ENCODE results near the gene PPP1R14B. TPM values are rescaled to one million over a fixed set of nuclear protein-coding genes. Genes with fewer than 3 reads are reported as not detected.

PPP1R14B gene
- total and polyA plus RNA-seq, 2 of the 13 experiments (the other 11 are each of a cell fraction or from before 2014, with no cell fraction given): 110 to 148 TPM

DNA sequence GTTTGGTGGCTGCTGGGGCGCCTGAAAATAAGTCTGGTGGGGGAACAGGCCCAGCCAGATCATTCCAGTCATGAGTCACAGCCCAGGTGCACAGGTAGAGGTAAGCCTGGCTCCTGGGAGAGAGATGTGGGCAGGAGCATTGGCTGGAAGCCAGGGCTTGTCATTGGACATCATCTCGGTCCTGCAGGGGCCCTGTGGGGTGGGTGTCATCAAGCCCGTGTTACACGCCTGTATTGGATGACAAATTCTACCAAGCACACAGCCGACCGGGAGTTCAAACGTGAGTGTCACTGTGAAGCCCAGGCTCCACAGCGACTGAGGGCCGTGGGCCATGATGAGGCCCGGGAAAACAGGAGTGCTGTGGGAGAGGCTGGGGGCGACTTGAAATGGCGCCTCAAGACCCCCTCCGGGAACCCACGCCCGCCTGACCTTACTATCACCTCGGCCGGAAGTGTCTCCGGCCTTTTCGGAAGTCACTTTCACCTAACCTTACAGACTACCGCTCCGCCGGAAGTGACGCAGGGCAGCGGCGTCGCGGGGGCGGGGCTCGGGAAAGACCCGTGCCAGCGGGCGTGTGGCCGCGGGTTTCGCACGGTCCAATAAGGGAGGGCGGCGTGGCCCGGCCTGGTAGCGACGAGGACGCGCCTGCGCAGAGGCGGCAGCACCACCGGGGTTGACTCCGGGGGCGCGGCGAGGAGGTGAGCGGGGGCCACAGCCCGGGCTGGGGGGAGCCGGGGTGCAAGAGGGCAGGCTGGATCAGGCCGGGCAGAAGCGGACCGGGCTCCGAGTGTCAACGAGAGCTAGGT is 6.1 kb downstream of the PPP1R14B start, which contains the start of gene FKBP2 (continued):
- TF ChIP-seq MBD4 (IDR thresholded peaks at IDR 0.05; ENCODE audit: borderline replicate concordance, low read length) (no peak), PAF1 (CRISPR knock-in tag; IDR thresholded peaks at IDR 0.05) (no peak), UBTF (CRISPR knock-in tag; IDR thresholded peaks at IDR 0.05) (peak; percentile 30; the same call in 1 of the 2 replicates), IRF1 (CRISPR knock-in tag; IDR thresholded peaks at IDR 0.05; ENCODE audit: low read depth) (no peak), ZNF616 (CRISPR knock-in tag; IDR thresholded peaks at IDR 0.05; ENCODE audit: low read depth) (no peak; the same call in 1 of the 2 replicates), CEBPG (CRISPR knock-in tag; IDR thresholded peaks at IDR 0.05) (peak; percentile 23; the same call in 1 of the 2 replicates), NFYB (CRISPR knock-in tag; IDR thresholded peaks at IDR 0.05) (peak; percentile 83), ZZZ3 (CRISPR knock-in tag; IDR thresholded peaks at IDR 0.05; ENCODE audit: borderline replicate concordance) (no peak), ZNF841 (CRISPR knock-in tag; IDR thresholded peaks at IDR 0.05; ENCODE audit: borderline replicate concordance) (no peak), ZNF7 (CRISPR knock-in tag; IDR thresholded peaks at IDR 0.05) (no peak), ZNF780A (CRISPR knock-in tag; IDR thresholded peaks at IDR 0.05) (no peak), ZFP36L1 (CRISPR knock-in tag; IDR thresholded peaks at IDR 0.05) (no peak; the same call in 1 of the 2 replicates), ZFP1 (CRISPR knock-in tag; IDR thresholded peaks at IDR 0.05) (no peak), MEIS2 (CRISPR knock-in tag; IDR thresholded peaks at IDR 0.05) (peak; percentile 42; the same call in 1 of the 2 replicates), SMAD3 (CRISPR knock-in tag; IDR thresholded peaks at IDR 0.05) (peak; percentile 35; the same call in 1 of the 2 replicates), SP4 (CRISPR knock-in tag; IDR thresholded peaks at IDR 0.05) (peak; percentile 86), ZBTB3 (CRISPR knock-in tag; IDR thresholded peaks at IDR 0.05; ENCODE audit: borderline replicate concordance, low read depth) (0 out of 2 replicates have a peak, but pooled peaks have one; percentile 51)
- TF ChIP-seq, protein P1, sequence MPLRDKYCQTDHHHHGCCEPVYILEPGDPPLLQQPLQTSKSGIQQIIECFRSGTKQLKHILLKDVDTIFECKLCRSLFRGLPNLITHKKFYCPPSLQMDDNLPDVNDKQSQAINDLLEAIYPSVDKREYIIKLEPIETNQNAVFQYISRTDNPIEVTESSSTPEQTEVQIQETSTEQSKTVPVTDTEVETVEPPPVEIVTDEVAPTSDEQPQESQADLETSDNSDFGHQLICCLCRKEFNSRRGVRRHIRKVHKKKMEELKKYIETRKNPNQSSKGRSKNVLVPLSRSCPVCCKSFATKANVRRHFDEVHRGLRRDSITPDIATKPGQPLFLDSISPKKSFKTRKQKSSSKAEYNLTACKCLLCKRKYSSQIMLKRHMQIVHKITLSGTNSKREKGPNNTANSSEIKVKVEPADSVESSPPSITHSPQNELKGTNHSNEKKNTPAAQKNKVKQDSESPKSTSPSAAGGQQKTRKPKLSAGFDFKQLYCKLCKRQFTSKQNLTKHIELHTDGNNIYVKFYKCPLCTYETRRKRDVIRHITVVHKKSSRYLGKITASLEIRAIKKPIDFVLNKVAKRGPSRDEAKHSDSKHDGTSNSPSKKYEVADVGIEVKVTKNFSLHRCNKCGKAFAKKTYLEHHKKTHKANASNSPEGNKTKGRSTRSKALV (CRISPR knock-in tag; IDR thresholded peaks at IDR 0.05): 0 out of 2 replicates have a peak, but pooled peaks have one; percentile 64
- TF ChIP-seq, protein P2, sequence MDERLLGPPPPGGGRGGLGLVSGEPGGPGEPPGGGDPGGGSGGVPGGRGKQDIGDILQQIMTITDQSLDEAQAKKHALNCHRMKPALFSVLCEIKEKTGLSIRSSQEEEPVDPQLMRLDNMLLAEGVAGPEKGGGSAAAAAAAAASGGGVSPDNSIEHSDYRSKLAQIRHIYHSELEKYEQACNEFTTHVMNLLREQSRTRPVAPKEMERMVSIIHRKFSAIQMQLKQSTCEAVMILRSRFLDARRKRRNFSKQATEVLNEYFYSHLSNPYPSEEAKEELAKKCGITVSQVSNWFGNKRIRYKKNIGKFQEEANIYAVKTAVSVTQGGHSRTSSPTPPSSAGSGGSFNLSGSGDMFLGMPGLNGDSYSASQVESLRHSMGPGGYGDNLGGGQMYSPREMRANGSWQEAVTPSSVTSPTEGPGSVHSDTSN (CRISPR knock-in tag; IDR thresholded peaks at IDR 0.05): no peak
- TF ChIP-seq, protein P3, sequence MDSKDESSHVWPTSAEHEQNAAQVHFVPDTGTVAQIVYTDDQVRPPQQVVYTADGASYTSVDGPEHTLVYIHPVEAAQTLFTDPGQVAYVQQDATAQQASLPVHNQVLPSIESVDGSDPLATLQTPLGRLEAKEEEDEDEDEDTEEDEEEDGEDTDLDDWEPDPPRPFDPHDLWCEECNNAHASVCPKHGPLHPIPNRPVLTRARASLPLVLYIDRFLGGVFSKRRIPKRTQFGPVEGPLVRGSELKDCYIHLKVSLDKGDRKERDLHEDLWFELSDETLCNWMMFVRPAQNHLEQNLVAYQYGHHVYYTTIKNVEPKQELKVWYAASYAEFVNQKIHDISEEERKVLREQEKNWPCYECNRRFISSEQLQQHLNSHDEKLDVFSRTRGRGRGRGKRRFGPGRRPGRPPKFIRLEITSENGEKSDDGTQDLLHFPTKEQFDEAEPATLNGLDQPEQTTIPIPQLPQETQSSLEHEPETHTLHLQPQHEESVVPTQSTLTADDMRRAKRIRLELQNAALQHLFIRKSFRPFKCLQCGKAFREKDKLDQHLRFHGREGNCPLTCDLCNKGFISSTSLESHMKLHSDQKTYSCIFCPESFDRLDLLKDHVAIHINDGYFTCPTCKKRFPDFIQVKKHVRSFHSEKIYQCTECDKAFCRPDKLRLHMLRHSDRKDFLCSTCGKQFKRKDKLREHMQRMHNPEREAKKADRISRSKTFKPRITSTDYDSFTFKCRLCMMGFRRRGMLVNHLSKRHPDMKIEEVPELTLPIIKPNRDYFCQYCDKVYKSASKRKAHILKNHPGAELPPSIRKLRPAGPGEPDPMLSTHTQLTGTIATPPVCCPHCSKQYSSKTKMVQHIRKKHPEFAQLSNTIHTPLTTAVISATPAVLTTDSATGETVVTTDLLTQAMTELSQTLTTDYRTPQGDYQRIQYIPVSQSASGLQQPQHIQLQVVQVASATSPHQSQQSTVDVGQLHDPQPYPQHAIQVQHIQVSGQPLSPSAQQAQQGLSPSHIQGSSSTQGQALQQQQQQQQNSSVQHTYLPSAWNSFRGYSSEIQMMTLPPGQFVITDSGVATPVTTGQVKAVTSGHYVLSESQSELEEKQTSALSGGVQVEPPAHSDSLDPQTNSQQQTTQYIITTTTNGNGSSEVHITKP (CRISPR knock-in tag; IDR thresholded peaks at IDR 0.05; ENCODE audit: low read depth): no peak

Measured in HepG2 (cell line).